Stimulated activated naive CD8-positive, alpha-beta T cell treated with anti-CD3 and anti-CD28 coated beads, Interleukin-15, Interleukin-2, amounts not matched to agents 100 ng/mL and 50 ng/mL, for 24 hours (primary cell): ENCODE results near the gene PYGO2.
A peak's percentile ranks its signal among the peaks of the same experiment; 100 is the strongest.
"Not testable (repeated sequence)": the region's sequence is repeated elsewhere in the genome, so short reads cannot be mapped to it uniquely, and the experiment has no call there.

ENCODE experiments used
- H3K27ac Mint-ChIP-seq: one replicate; pipeline ENCODE4 v1.8.0; 2021; ENCODE audit warnings: mild to moderate bottlenecking, mixed read lengths
- H3K27me3 Mint-ChIP-seq: one replicate; pipeline ENCODE4 v1.8.0; 2021; ENCODE audit warnings: mixed read lengths
- H3K36me3 Mint-ChIP-seq: one replicate; pipeline ENCODE4 v1.8.0; 2021; ENCODE audit warnings: low read depth, mixed read lengths
- H3K4me1 Mint-ChIP-seq: one replicate; pipeline ENCODE4 v1.8.0; 2021; ENCODE audit warnings: low read depth, mixed read lengths
- H3K4me3 Mint-ChIP-seq: one replicate; pipeline ENCODE4 v1.8.0; 2021; ENCODE audit warnings: mild to moderate bottlenecking, mixed read lengths
- H3K9me3 Mint-ChIP-seq: one replicate; pipeline ENCODE4 v1.8.0; 2021; ENCODE audit warnings: mixed read lengths

The PYGO2 gene

DNA sequence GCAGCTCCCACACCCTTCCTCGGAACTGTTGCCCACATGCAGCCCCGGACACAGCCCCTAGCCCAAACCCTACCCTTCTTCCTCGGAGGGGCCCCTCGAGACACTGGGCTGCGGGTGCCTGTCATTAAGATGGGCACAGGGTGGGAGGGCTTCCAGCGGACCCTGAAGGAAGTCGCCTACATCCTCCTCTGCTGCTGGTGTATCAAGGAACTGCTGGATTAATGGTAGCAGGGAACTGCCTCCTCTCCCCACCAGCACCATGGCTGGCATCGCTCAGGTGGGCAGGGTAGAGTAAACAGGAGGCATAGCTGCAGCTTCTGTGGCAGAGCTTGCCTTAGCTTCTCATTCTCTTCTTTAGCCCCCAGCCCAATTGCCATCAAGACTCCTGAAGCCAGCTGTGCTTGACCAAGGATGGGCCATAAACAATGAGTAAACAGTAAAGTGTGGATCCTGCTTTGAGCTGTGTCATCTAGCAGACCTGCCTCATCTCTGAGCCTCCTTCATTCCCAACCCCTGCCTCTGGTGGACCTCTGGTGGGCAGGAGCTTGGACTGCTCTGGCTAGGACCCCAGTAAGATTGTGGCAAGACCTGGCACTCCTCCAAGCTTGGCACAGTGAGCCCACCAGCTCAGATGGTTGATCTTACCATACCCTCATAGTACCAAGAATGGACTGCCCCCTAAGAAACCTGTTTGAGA lies 32.1 kb upstream of the PYGO2 start, which contains the start of gene LENEP:
LENEP (plus strand) TSS at position 15 of the 697 bp plus-strand sequence; CDS start at position 37, 22 bp downstream.
- no peaks in the 10 kb centered on the region for H3K9me3 Mint-ChIP-seq
- H3K27ac Mint-ChIP-seq, result no peak within 1 kb of the TSS
- peaks cover 21% of the 10 kb centered on the region for H3K36me3 Mint-ChIP-seq
- peaks cover 7% of the 10 kb centered on the region for H3K27me3 Mint-ChIP-seq
- H3K4me3 Mint-ChIP-seq, result no peak within 1 kb of the TSS
- H3K4me1 Mint-ChIP-seq, result peaks cover 14% of the 10 kb centered on the region

DNA sequence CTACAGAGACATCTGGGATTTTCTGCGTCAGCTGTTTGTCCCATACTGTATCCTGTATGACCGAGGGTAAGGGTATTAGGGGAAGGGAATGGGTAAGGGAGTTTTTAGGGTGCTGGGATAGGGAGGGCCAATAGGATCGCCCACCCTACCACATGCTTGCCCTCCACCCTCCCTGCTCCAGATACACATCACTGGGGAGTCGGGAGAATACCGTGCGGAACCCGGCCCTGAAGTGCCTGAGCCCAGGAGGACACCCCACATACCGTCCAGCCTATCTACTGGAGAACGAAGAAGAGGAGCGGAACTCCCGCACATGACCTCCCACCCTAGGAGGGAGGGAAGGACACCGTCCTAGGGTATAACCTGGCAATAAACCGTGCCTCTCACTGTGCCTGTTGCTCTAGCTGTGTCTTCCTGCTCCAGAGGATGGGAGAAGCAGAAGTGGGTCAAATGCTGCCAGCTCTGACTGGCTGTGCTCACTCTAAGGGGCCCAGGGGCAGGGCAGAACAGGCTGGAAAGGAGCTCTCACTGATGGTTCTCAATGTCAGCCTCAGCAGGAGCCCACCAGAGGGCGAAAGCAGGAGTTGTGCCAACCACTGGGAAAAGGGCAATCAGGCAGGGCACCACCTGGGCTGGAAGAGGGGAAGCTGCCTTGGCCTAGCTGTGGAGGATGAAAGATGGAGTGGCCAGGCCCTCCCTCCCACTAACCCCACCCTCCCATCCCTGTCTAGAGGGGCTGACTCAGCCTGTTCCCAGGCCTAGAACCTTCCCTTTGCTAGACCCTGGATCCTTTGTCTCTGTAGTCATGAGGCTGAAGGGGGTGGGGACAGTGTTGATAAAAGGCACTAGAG lies 31.4 kb upstream of the PYGO2 start:
- Mint-ChIP-seq H3K9me3 (no peaks in the 10 kb centered on the region), H3K4me3 (no peak overlapping the region), H3K27me3 (peaks cover 7% of the 10 kb centered on the region), H3K4me1 (peaks cover 8% of the 10 kb centered on the region), H3K36me3 (peaks cover 28% of the 10 kb centered on the region), H3K27ac (no peak overlapping the region)

DNA sequence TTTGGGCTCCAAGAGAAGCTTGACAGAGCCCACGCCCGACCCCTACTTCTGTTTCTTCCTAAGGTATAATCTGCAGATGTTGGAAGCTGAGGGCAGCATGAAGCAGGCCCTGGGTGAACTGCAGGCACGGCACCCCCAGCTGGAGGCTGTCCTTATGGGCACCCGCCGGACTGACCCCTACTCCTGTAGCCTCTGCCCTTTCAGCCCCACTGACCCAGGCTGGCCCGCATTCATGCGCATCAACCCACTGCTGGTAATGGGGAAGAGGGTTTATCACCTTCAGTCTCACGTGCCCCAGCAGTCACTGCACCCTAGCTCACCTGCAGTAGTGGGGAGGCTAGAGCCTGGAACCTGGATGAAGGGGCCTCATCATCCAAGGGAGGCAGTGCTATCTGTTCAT lies 28.7 kb upstream of the PYGO2 start:
- Mint-ChIP-seq H3K27me3 (no peaks in the 10 kb centered on the region), H3K4me3 (no peak overlapping the region), H3K36me3 (peaks cover 35% of the 10 kb centered on the region), H3K4me1 (peaks cover 3% of the 10 kb centered on the region), H3K27ac (no peak overlapping the region), H3K9me3 (no peaks in the 10 kb centered on the region)

DNA sequence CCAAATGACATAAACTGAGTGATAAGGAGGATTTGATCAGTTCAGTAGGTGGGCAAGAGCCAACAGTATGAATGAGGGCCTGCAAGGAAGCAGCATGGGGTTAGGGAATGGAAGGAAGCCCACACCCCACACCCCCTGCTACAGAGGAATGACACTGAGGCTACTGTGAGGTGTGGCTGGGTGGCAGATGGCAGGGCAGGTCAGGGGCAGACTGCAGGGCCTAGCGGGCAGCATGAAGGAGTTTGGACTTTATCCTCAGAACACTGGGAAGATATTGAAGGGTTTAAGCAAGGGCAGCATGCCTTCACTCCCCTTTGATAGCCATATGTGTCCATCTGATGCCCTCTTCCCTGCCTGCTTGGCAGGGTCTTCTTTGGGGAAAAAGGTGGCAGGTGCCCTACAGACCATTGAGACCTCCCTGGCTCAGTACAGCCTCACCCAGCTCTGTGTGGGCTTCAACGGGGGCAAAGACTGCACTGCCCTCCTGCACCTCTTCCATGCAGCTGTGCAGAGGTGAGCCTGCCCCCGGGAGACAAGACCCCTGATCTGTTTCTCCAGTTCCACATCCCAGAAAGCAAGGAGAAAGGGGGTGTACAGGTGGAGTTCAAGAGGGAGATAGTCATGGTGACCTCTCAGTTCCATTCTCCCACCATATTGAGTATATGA lies 27.7 kb upstream of the PYGO2 start:
- Mint-ChIP-seq H3K27ac (no peak overlapping the region), H3K4me1 (peaks cover 8% of the 10 kb centered on the region), H3K4me3 (no peak overlapping the region), H3K9me3 (no peaks in the 10 kb centered on the region), H3K27me3 (no peaks in the 10 kb centered on the region), H3K36me3 (peaks cover 35% of the 10 kb centered on the region)

DNA sequence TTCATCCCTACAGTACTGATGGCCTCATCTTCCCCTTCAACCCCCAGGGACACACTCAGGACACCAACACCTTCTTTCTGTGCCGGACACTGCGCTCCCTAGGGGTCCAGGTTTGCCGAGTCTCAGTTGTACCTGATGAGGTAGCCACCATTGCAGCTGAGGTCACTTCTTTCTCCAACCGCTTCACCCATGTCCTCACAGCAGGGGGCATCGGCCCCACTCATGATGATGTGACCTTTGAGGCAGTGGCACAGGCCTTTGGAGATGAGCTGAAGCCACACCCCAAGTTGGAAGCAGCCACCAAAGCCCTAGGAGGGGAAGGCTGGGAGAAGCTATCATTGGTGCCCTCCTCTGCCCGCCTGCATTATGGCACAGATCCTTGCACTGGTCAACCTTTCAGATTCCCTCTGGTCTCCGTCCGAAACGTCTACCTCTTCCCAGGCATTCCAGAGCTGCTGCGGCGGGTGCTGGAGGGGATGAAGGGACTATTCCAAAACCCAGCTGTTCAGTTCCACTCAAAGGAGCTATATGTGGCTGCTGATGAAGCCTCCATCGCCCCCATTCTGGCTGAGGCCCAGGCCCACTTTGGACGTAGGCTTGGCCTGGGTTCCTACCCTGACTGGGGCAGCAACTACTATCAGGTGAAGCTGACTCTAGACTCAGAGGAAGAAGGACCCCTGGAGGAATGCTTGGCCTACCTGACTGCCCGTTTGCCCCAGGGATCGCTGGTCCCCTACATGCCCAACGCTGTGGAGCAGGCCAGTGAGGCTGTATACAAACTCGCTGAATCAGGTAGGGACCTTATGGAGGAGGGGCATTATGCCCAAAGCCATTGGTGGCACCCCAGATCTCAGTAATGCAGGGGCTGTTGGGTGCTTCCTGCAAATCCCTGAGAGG lies 26.7 kb upstream of the PYGO2 start:
- H3K4me1 Mint-ChIP-seq, result peaks cover 14% of the 10 kb centered on the region
- H3K4me3 Mint-ChIP-seq, result no peak overlapping the region
- H3K27me3 Mint-ChIP-seq, result no peaks in the 10 kb centered on the region
- no peak overlapping the region for H3K27ac Mint-ChIP-seq
- peaks cover 35% of the 10 kb centered on the region for H3K36me3 Mint-ChIP-seq
- H3K9me3 Mint-ChIP-seq, result no peaks in the 10 kb centered on the region

DNA sequence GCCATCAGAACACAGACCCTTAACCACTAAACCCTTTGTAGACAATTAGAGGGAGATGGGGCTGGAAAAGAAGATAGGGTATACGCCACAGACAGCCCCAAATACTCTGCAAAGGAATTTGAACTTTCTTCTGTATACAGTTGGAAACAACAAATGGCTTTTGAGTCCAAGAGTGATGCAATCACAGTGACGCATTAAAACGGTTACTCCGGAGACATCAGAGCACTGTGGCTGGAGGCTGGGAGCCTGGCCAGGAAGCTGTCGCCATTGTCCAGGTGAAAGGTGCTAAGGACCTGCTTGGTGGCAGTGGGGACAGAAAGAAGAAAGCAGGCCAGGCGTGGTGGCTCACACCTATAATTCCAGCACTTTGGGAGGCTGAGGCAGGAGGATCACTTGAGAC lies 25.7 kb upstream of the PYGO2 start:
- Mint-ChIP-seq H3K27ac (no peak overlapping the region), H3K4me1 (peaks cover 14% of the 10 kb centered on the region), H3K27me3 (no peaks in the 10 kb centered on the region), H3K9me3 (no peaks in the 10 kb centered on the region), H3K4me3 (no peak overlapping the region), H3K36me3 (peaks cover 35% of the 10 kb centered on the region)

DNA sequence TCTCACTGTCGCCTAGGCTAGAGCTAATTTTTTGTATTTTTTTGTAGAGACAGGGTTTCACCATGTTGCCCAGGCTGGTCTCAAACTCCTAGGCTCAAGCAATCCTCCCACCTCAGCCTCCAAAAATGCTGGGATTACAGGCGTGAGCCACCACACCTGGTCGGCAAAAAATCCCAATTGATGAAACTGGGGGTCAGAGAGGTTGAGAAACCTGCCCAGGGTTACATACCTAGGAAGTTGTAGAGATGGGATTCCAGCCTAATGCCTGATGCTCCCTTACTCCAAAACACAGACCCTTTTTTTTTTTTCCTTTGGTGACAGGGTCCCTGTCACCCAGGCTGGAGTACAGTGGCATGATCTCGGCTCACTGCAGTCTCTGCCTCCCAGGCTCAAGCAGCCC lies 25.2 kb upstream of the PYGO2 start:
- H3K27me3 Mint-ChIP-seq, H3K4me3 Mint-ChIP-seq, H3K9me3 Mint-ChIP-seq, H3K27ac Mint-ChIP-seq: not testable (repeated sequence)
- peaks cover 35% of the 10 kb centered on the region for H3K36me3 Mint-ChIP-seq
- H3K4me1 Mint-ChIP-seq, result peaks cover 14% of the 10 kb centered on the region

DNA sequence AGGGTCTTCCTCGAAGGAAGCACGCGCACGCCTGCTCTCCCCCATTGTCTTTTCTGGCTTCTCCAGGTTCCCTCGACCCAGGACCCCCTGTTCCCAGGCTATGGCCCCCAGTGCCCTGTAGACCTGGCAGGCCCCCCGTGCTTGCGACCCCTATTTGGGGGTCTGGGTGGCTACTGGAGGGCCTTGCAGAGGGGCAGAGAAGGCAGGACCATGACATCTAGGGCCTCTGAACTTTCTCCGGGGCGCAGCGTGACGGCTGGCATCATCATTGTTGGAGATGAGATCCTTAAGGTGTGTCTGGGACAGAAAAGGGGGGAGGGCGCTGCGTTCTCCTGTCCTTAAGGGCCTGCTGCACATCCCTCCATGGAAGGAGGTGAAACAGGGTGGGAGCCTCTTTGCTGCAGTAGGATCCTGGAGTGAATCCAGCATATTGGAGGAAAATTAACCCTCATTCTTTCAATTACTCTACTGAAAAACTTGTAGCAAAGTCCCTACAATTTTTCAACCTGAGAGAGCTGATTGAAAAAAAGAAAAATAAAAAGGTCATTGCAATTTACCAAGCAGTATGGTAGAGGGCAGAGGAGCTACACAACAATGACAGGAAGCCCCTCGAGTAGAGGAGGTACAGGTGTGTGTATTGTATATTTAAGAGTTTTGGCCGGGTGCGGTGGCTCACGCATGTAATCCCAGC lies 22.3 kb upstream of the PYGO2 start:
- Mint-ChIP-seq H3K4me3 (no peak overlapping the region), H3K4me1 (peaks cover 14% of the 10 kb centered on the region), H3K9me3 (no peaks in the 10 kb centered on the region), H3K27ac (no peak overlapping the region), H3K27me3 (no peaks in the 10 kb centered on the region), H3K36me3 (peaks cover 30% of the 10 kb centered on the region)

DNA sequence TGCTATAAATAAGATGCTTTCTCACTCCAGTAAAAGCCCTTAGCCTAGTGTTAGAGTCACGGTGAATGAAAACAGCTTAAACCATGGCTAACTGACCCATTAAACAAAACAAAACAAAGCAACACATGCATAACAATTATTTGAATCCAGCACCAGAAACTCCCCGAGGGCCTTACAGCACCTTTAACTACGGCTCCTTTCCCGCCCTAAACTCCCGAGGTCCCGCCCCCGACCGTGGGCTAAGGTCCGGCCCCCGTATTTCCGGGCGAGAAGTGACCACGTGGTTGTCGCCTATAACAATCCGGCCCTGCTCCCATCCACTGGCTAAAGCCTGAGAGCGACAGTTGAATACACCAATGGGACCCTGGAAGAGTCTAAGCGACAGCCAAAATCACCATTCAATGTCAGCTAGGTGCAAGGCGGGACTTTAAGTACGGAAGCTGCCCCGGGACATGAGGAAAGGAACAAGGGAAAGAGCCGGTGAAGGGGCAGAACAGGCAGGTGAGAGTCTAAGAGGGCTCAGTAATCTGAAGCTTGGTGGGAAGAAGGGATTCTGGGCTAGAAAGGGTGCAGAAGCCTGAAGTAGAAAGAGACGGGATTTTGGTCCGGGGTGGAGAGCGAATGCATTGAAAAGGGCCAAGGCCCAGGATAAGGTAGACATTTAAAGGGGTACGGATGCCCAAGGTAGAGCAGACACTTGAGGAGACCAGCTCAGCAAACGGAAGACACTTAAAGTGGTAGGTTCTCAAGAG lies 21.5 kb upstream of the PYGO2 start, which contains the start of gene FLAD1:
FLAD1 (plus strand) TSS at position 448 of the 752 bp plus-strand sequence. CDS start 351 bp downstream, outside the sequence.
- Mint-ChIP-seq H3K4me1 (peaks cover 14% of the 10 kb centered on the region), H3K36me3 (peaks cover 29% of the 10 kb centered on the region), H3K4me3 (no peak within 1 kb of the TSS), H3K9me3 (no peaks in the 10 kb centered on the region), H3K27me3 (no peaks in the 10 kb centered on the region), H3K27ac (no peak within 1 kb of the TSS)

DNA sequence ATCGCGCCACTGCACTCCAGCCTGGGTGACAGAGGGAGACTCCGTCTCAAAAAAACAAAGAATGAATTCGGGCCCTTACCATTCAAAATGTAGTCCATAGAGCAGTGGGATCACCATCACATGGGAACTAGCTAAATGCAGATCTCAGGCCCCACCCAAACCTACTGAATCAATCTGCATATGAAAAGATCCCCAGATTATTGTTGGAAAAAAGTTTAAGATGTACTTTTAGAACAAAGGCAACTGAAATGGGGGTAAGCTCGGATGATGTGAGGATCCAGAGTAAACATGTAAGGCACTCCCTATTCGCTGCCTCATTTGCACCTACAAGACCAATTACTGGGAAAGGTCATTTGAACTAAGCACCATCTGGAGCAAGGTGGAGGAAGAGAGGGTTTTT lies 20.8 kb upstream of the PYGO2 start:
- peaks cover 20% of the 10 kb centered on the region for H3K4me1 Mint-ChIP-seq
- no peak overlapping the region for H3K27ac Mint-ChIP-seq
- no peak overlapping the region for H3K4me3 Mint-ChIP-seq
- no peaks in the 10 kb centered on the region for H3K27me3 Mint-ChIP-seq
- no peaks in the 10 kb centered on the region for H3K9me3 Mint-ChIP-seq
- peaks cover 30% of the 10 kb centered on the region for H3K36me3 Mint-ChIP-seq

DNA sequence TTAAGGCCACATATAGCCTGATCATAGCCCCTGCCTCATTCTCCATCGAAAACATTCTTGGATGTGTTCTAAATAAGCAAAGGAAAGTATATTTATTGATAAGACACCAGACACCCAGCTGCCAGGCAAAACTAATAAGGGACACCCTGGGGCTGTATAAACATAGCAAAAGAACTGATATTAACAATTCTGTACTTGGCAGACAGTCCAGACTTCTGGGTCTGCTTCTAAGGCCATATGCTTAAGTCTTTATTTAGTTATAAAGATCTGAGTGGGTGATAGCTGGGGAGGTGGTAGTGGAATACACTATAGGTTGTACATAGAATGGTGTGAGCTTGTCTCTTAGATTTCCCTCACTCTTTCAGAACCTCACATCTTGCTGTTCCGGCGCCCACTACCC lies 16.8 kb upstream of the PYGO2 start:
- H3K27ac Mint-ChIP-seq, result peak overlapping the region; percentile 24
- H3K4me1 Mint-ChIP-seq, result peaks cover 7% of the 10 kb centered on the region
- peaks cover 26% of the 10 kb centered on the region for H3K36me3 Mint-ChIP-seq
- no peaks in the 10 kb centered on the region for H3K9me3 Mint-ChIP-seq
- no peaks in the 10 kb centered on the region for H3K27me3 Mint-ChIP-seq
- no peak overlapping the region for H3K4me3 Mint-ChIP-seq

DNA sequence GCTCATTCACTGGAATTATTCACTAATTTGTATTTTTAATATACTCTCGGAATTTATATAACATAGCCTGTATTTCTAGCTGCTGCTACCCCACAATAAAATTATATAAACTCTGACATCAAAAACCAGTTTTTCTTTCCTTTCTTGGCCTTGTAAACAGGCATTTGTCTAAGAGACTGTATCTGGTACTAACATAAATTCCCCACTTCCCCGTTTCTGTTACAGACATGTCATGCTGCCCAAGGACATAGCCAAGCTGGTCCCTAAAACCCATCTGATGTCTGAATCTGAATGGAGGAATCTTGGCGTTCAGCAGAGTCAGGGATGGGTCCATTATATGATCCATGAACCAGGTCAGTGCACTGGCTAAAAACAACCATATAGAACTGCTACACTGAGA lies 16.2 kb upstream of the PYGO2 start:
- H3K36me3 Mint-ChIP-seq, result peaks cover 26% of the 10 kb centered on the region
- H3K27ac Mint-ChIP-seq, H3K4me3 Mint-ChIP-seq, H3K27me3 Mint-ChIP-seq, H3K9me3 Mint-ChIP-seq: not testable (repeated sequence)
- H3K4me1 Mint-ChIP-seq, result peaks cover 11% of the 10 kb centered on the region

DNA sequence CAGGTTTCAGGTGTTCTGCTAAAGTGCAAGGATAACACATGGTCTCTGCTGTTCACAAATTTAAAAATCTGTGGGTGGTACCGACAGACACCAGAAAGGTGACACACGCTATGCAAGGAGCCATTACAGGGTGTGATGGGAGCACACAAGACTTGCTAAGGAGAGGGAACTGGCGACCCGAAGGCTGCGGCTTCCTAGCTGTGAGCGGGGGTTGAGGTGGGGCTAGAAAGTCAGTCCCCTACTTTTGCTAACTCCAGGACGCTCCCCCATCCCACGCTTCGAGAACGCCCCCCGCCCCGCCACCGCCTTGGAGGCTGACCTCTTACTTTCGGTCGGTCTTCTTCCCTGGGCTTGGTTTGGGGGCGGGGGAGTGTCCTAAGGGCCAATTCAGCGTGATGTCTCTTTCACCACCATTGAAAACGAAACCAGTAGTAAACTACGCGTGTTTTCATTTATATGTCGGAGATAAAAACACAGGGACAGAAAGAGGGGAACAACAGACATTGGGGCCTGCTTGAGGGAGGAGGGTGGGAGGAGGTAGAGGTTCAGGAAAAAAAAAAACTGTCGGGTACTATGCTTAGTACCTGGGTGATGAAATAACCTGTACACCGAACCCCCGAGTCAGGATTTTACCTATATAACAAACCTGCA lies 14.0 kb upstream of the PYGO2 start:
- Mint-ChIP-seq H3K4me1 (peaks cover 32% of the 10 kb centered on the region), H3K36me3 (peaks cover 29% of the 10 kb centered on the region), H3K4me3 (no peak overlapping the region), H3K27me3 (no peaks in the 10 kb centered on the region), H3K9me3 (no peaks in the 10 kb centered on the region), H3K27ac (no peak overlapping the region)
